ENCODE data around the gene EPB41L2.

GRCh38 chr6:131035582-131035981, 27.5 kb downstream of the EPB41L2 start:
- TF ChIP-seq CTCF (IDR thresholded peaks at IDR 0.05) = no peak
- TF ChIP-seq EP300 (IDR thresholded peaks at IDR 0.05) = no peak
- TF ChIP-seq POLR2A (IDR thresholded peaks at IDR 0.05) = no peak

Measured in upper lobe of left lung (tissue), 4 donors.